G401.6 (cell line): Measurements from ENCODE around the gene ACBD5.
"Not testable (repeated sequence)": the region's sequence is repeated elsewhere in the genome, so short reads cannot be mapped to it uniquely, and the experiment has no call there.

Experiments
- FAIRE-seq: peaks from 2 replicates; lab custom pipeline; 2012; peaks lifted over from hg19 to GRCh38; lab: Jason Lieb, UNC

ACBD5 gene

DNA sequence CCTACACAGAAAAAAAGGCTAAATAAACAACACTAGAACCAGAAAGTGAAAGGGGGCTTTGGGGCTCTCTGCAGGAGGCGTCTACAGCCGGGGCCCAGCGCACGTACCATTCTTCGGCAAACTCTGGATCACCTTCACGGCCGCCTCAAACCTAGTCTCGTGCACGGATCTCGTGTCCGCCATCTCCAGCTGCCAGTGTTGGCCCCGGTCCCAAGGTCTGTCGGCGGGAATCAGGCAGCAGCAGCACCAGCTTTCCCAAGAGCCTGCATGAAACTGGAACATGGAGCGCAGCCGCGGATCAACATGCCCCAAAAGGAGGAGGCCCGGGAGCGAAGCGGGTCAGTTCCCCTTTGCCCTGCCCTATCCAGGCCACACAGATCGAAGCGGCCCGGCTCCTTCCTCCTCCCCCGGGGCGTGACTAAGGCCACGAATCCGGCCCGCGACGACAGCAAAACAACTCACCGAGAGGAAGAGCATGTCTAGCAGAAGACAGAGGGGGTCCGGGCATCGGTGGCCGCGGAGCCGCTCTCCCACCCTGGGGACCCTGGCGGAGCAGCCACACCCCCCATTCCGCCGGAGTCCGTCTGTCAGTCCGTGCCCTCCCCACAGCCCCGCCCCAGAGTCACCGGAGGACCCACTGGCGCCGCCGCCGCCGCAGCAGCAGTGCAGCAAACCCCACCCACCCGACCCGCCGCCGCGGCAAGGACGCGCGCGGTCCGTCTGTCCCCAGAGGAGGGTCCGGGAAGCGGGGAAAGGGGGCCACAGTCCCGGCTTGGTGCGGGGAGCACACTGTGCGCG lies at the start of gene ACBD5:
Gene ACBD5, minus strand, starts transcription at position 586 of the 798 bp plus-strand sequence. Its CDS starts 109 bp downstream, at position 477.
- FAIRE-seq, result no peak

DNA sequence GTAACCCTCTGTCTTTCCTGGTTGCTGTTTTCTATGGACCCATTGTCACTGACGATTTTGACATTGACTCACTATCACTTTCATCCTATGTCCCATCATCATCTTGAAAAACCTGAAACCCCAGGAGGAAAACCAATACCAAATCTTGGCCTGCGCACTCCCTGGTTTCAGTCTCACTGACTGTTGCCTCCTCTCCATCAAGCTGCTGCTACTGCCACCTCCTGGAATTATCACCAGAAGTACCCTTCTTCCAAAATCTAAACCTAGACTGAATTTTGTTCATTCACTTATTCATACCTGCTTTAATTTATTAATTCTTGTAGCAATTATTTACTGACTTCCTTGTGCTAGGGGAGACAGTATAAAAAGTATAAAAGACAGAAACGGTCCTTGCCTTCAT lies 44.5 kb upstream of the ACBD5 start:
- FAIRE-seq, result no peak

DNA sequence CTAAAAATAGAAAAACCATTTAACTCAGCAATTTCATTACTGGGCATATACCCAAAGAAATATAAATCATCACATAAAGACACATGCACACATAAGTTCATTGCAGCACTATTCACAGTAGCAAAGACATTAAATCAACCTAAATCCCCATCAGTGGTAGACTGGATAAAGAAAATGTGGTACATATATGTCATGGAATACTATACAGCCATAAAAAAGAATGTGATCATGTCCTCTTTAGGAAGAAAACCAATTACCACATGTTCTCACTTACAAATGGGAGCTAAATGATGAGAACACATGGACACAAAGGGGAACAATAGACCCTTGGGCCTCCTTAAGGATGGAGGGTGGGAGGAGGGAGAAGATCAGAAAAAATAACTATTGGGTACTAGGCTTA lies 36.0 kb upstream of the ACBD5 start:
- no peak for FAIRE-seq

- FAIRE-seq, result not testable (repeated sequence)
These were observed 25.4 kb upstream of the ACBD5 start for GRCh38 chr10:27266025-27266424.

- FAIRE-seq, result not testable (repeated sequence)
These were observed 22.2 kb upstream of the ACBD5 start for GRCh38 chr10:27262788-27263187.

GRCh38 chr10:27258838-27259812 lies 18.5 kb upstream of the ACBD5 start:
- FAIRE-seq, result no peak

DNA sequence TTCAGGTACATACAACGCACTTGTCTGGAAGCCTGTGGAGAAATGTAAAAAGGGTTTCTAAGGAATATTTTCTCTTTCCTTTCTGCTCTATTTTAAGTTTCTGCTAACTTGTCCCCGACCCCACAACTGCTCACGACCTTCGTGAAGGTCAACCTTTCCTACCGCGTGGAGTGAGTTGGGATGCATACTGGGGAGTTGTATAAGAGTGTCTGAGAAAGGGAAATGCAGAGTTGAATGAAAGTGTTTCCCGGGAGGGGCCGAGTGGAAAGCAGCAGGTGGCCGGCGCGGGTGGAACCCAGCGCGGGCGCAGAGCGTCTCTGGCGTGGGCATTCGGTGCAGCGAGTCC lies 17.9 kb upstream of the ACBD5 start:
- FAIRE-seq, result no peak

GRCh38 chr10:27256299-27257189 lies 15.9 kb upstream of the ACBD5 start:
- no peak for FAIRE-seq

DNA sequence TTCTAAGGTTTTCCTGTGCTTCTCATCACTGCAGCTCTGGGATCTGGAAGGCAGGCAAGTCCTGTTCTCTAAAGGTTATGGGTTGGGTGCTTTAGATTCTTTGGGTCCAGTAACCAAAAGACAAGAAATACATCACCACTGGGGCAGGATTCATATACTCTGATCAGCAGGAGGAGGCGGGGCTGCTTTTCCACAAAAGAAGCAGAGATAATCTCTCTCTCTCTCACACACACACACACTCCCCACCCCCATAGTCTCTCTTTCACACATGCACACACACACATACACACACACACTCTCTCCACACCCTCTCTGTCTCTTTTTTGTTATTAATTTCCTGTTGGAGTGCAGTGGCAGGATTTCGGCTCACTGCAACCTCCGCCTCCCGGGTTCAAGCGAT lies 13.0 kb upstream of the ACBD5 start:
- no peak for FAIRE-seq

GRCh38 chr10:27252267-27253000 lies 11.8 kb upstream of the ACBD5 start:
- FAIRE-seq, result no peak

DNA sequence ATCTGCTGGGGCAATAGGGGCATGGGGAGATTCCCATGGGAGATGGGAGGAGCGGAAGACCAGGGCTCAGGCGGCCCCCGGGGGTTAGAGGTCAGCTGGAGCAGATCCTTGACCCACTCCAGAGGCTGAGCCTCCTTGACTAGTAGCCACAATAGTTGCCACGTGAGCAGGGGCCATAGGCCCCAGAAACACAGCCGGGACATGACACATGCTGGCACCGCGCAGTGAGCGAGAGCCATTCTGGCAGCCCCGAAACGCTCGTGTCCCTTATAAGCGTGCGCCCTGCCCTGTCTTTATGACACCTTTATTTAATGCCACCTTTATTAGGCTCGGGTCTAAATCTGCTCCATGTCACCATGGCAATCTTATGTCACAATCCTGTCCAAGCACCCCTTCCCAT lies 11.0 kb upstream of the ACBD5 start:
- no peak for FAIRE-seq

GRCh38 chr10:27248215-27248614 lies 7.6 kb upstream of the ACBD5 start:
- FAIRE-seq, result no peak

DNA sequence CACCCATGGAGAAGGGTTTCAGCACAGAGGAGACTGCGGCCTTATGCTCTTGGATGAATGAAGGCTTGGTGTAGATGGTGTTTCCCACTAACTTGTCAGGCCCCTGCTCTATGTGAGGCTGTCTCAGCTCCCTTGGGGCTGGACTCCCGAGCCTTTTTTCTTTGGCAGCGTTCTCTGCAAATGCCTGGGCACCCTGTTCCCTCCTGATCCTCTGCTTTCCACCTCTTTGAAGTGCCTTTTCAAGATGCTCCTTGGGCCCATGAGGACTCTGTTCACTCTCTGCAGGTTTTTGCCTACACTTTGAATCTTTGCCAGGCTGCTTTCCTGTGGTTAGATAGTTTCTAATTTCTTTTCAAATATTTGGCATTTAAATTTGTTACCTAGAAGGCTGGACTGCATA lies 6.8 kb upstream of the ACBD5 start:
- no peak for FAIRE-seq

- no peak for FAIRE-seq
These were observed 6.4 kb upstream of the ACBD5 start for GRCh38 chr10:27247006-27247405.

GRCh38 chr10:27245836-27246235 lies 5.2 kb upstream of the ACBD5 start:
- no peak for FAIRE-seq

DNA sequence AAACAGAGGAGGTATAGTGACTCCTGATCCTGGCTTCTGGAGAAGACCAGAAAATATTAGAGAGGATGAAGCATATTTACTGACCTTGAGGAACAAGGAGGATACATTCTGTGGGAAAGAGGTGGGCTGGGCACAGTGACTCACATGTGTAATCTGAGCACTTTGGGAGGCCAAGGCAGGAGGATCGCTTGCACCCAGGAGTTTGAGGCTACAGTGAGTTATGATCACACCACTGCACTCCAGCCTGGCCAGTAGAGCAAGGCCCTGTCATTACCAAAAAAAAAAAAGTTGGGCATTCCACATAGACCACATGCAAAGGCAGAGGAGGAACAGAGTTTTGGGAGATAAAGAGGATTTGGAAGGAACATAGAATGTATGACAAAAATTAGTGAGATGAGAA lies 4.4 kb upstream of the ACBD5 start:
- no peak for FAIRE-seq

DNA sequence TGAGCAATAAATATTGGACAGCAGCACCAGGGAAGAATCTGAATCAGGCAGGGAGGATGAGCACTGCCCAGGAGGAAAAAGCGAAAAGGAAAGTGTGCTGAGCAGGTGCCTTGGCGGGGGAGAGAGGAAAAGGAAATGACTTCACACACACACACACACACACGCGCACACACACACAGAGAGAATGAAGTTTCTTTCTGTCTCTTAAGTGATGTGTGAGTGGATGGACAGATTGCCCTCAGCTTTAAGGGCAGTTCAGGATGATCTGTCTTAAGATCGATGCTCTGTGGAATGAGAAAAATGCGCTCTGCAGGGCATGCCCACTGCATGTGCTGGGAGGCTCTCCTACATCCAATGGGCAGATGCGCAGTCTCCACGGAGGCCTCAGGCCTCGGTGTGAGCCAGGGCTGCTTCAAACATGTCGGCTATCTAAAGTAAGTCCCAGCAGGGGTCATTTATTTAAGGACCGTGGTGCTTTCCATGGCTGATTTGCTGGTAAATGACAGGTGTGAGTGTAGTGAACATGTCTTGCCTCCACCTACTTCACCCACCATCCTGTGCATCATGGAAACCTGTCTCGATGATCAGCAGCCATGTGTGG lies 2.5 kb upstream of the ACBD5 start:
- FAIRE-seq, result no peak

DNA sequence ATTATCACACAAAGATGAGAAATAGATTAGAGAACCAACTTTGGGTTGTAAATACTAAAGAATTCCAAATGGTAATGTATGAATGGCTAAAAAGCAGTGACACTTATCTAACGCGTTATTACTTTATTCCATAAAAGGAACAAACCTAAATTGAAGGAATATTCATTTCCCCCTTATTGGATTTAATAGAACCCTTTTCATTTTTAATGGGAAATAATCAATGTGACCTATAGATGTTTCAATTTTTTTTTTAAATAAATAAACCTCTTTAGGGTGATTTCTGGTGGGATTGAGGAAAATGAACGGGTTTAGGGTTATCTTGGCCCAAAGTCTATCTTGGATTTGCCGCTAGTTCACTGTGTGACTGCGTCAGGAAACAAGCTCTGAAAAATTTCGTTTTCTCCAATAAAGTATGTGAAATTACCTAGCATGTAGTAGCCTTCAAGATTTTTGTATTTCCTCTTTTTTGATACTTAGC lies 1.9 kb upstream of the ACBD5 start:
- FAIRE-seq, result no peak

DNA sequence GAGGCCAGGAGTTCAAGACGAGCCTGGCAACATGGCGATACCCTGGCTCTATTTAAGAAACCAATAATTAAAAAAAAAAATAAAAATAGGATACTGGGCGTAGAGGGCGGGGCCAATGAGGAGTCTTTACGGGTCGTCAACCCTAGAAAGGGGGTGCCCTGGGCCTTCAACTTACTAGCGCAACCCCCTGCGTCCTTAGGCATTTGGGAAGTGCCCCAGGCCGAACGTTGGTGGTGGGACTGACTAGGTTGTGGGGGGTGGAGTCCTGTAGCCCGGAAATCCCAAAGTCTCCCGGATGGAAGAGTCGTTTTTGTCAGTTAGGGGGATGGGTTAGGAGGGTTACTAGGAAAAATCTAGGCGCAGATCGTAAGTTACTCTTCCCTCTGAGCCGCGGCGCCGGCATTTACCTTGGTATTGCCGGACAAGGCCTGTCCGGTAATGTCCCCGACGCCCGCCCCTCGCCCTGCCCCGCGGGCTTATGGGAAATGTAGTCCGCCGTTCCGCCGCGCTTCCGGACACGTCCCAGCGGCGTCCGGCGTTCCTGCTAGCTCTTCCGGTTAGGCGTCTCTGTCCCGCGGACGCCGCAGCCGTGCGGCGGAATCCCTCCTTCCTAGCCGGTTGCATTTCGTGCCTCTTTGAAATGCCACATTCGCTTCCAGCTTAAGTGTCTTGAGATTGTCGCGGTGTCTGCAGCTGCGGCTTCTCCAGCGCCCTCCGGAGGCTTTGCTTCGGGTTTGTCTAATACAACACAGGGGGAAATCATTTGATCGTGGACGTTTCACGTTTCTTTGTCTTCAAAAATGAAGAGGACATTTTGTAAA lies 1.3 kb upstream of the ACBD5 start:
- peak; percentile 96 for FAIRE-seq

DNA sequence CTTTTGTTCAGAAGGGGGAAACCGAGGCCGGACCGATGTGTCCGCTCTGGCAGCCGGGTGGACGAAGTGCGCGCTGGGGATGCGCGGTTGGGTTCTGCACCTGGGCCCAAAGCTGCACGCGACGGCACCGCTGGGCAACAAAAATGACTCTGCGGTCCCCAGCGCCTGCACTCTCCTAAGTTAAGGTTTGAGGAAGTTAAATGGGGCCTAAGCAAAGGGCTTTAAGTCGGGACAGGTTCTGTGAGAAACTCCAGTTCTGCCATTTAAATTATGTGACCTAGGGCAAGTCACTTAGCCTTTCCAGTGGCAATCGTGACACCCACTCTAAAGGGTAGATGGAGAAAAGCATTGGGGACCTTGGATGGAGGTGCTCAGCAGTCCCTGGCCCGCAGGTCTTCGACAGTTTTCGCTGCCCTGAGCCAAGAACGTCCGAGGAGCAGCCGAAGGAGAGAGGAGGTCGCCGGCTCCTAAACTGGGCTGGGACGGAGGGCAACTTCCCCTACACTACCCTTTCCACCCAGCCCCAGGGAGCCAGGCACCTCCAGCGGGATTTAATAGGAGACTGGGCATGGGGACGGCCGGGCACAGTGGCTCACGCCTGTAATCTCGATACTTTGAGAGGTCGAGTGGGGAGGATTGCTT lies 534 bp upstream of the ACBD5 start:
- FAIRE-seq, result no peak
